ENCODE measurements around the gene FAM163B. TPM values are rescaled to one million over a fixed set of nuclear protein-coding genes. Genes with fewer than 3 reads are reported as not detected.

The FAM163B gene
- total and polyA plus RNA-seq, 2 experiments from 2014 or later, result 0.35 to 1.0 TPM

DNA sequence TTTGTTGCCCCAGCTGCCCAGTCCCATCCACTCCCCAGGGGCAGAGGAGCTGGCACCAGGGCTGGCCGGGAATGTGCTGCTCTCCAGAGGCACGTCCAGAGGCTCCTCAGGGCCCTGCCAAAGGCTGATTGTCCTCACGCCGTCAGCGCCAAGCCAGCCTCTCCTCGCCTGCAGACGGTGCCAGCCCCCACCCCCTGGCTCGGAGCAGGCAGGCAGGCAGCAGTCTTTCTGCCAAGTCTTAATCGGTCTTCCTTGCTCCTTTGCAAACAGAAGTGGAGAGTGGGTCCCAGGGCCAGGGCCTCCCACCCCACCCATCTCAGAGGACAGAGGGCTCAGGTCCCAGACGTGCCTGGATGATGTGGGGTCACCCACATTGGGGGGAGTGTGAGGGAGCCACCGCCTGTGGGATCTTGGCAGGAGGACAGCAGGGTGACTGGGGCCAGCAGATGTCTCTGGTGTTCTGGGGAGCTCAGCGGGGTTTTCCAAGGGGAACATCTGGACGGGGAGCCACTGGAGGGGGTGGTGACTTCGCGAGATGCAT, 36.3 kb downstream of the FAM163B start:
- H2AFZ ChIP-seq, result no peak overlapping the region
- H3K27me3 ChIP-seq, result no peaks in the 10 kb centered on the region
- TF ChIP-seq EZH2phosphoT487 (IDR thresholded peaks at IDR 0.05; ENCODE audit: low read depth, severe bottlenecking, unreplicated experiment) (no peak), EZH2 (IDR thresholded peaks at IDR 0.05; ENCODE audit: borderline replicate concordance) (no peak)
- TF ChIP-seq, protein P1, sequence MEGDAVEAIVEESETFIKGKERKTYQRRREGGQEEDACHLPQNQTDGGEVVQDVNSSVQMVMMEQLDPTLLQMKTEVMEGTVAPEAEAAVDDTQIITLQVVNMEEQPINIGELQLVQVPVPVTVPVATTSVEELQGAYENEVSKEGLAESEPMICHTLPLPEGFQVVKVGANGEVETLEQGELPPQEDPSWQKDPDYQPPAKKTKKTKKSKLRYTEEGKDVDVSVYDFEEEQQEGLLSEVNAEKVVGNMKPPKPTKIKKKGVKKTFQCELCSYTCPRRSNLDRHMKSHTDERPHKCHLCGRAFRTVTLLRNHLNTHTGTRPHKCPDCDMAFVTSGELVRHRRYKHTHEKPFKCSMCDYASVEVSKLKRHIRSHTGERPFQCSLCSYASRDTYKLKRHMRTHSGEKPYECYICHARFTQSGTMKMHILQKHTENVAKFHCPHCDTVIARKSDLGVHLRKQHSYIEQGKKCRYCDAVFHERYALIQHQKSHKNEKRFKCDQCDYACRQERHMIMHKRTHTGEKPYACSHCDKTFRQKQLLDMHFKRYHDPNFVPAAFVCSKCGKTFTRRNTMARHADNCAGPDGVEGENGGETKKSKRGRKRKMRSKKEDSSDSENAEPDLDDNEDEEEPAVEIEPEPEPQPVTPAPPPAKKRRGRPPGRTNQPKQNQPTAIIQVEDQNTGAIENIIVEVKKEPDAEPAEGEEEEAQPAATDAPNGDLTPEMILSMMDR (IDR thresholded peaks at IDR 0.05; ENCODE audit: poor library complexity), result no peak
- no peaks in the 10 kb centered on the region for H3K9me3 ChIP-seq (ENCODE audit: low read depth)
- H3K4me1 ChIP-seq (ENCODE audit: insufficient read depth), result peaks cover 19% of the 10 kb centered on the region
- no peak overlapping the region for H3K4me3 ChIP-seq
- H3K9me2 ChIP-seq (replicated peaks; ENCODE audit: insufficient read depth), result no peaks in the 10 kb centered on the region
- no peaks in the 10 kb centered on the region for H3K79me2 ChIP-seq
- DNase-seq (ENCODE audit: low spot score), result peak; percentile 34
- H3K36me3 ChIP-seq (replicated peaks; ENCODE audit: insufficient read depth, low read depth), result no peaks in the 10 kb centered on the region
- WGBS (ENCODE audit: low lambda C conversion rate, missing lambda C conversion rate), result 68% methylated on average over 15 of the region's 15 CpGs
- no peak overlapping the region for H3K27ac ChIP-seq
- peak overlapping the region; percentile 44 for H3K4me2 ChIP-seq
- H4K20me1 ChIP-seq (ENCODE audit: insufficient read depth, poor library complexity, severe bottlenecking), result no peaks in the 10 kb centered on the region

DNA sequence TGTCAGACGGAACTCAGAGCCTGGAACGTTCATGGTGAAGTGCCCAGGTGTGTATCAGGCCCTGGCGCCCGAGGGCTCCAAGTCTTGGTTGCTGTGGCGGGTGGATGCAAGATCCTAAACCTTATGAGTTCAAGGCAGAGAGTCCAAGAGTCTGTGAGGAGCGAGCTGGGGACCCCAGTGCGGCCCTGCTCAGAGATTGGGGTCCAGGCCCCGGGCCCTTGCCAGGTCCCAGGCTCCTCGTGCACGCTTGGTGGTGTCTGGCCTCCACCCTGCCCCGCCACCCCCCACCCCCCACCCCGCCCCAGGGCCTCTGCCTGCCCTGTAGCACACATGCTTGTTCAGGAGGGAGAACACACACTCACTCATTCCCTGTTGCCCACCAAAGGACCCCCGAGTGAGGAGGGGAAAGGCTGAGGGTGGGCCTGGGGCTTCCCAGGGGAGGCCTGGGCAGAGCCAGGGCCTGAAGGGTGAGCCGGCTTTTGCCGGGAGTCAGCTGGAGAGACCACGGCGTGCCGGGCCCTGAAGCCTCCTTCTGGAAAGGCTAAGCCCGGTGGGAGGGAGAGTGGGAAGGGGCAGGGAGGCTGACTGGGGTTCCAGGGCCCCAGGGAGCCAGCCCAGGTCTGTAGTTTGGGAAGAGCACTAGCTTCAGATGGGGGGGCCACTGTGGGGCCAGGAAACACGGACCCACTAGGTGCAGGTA, 37.1 kb downstream of the FAM163B start:
- H3K27ac ChIP-seq, result no peak overlapping the region
- H3K79me2 ChIP-seq, result no peaks in the 10 kb centered on the region
- no peak overlapping the region for H3K4me2 ChIP-seq
- no peaks in the 10 kb centered on the region for H3K36me3 ChIP-seq (replicated peaks; ENCODE audit: insufficient read depth, low read depth)
- no peak for DNase-seq (ENCODE audit: low spot score)
- H4K20me1 ChIP-seq (ENCODE audit: insufficient read depth, poor library complexity, severe bottlenecking), result no peaks in the 10 kb centered on the region
- WGBS (ENCODE audit: low lambda C conversion rate, missing lambda C conversion rate), result 94% methylated on average over 20 of the region's 20 CpGs
- H3K9me2 ChIP-seq (replicated peaks; ENCODE audit: insufficient read depth), result no peaks in the 10 kb centered on the region
- no peaks in the 10 kb centered on the region for H3K27me3 ChIP-seq
- peaks cover 17% of the 10 kb centered on the region for H3K4me1 ChIP-seq (ENCODE audit: insufficient read depth)
- no peaks in the 10 kb centered on the region for H3K9me3 ChIP-seq (ENCODE audit: low read depth)
- no peak overlapping the region for H3K4me3 ChIP-seq
- no peak overlapping the region for H2AFZ ChIP-seq
- TF ChIP-seq EZH2 (IDR thresholded peaks at IDR 0.05; ENCODE audit: borderline replicate concordance) (no peak), EZH2phosphoT487 (IDR thresholded peaks at IDR 0.05; ENCODE audit: low read depth, severe bottlenecking, unreplicated experiment) (no peak)
- TF ChIP-seq, protein P1 (IDR thresholded peaks at IDR 0.05; ENCODE audit: poor library complexity), result no peak

DNA sequence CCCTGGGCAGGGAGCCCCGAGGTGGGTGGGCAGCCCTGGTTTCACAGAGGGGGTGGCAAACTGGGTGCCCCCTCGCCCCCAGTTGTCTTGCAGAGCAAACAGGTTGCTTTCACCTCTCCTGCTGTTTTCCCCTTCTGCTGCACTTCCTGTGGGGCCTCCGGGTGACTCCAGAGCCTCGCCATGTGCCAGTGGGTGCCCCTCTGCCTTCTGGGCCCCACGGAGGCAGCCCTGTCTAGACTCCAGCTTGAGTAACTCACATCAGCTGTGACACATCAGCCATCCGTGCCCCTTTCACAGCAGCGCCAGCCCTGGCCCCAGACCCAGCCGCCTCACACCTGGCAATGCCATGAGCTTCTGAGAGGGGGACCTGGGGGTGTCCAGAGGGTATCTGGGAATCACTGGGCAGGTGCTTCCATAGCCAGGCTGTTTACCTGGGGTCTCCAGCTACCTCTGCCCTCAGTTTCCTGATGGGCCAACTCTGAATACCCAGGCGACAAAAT, 37.7 kb downstream of the FAM163B start:
- Histone ChIP-seq H3K4me2 (no peak overlapping the region), H3K79me2 (no peaks in the 10 kb centered on the region), H3K4me3 (no peak overlapping the region), H4K20me1 (ENCODE audit: insufficient read depth, poor library complexity, severe bottlenecking) (no peaks in the 10 kb centered on the region), H3K9me2 (replicated peaks; ENCODE audit: insufficient read depth) (no peaks in the 10 kb centered on the region), H3K9me3 (ENCODE audit: low read depth) (no peaks in the 10 kb centered on the region), H3K27me3 (no peaks in the 10 kb centered on the region), H3K36me3 (replicated peaks; ENCODE audit: insufficient read depth, low read depth) (no peaks in the 10 kb centered on the region), H3K4me1 (ENCODE audit: insufficient read depth) (peaks cover 11% of the 10 kb centered on the region), H3K27ac (no peak overlapping the region), H2AFZ (no peak overlapping the region)
- no peak for DNase-seq (ENCODE audit: low spot score)
- WGBS (ENCODE audit: low lambda C conversion rate, missing lambda C conversion rate), result 84% methylated on average over 9 of the region's 9 CpGs
- TF ChIP-seq EZH2phosphoT487 (IDR thresholded peaks at IDR 0.05; ENCODE audit: low read depth, severe bottlenecking, unreplicated experiment), result no peak
- TF ChIP-seq, protein P1 (IDR thresholded peaks at IDR 0.05; ENCODE audit: poor library complexity), result no peak
- TF ChIP-seq EZH2 (IDR thresholded peaks at IDR 0.05; ENCODE audit: borderline replicate concordance), result no peak

All from hepatocyte (in vitro differentiated cells).